K562 (cell line): Measurements from ENCODE around the gene CIAO1. TPM values are rescaled to one million over a fixed set of nuclear protein-coding genes. Genes with fewer than 3 reads are reported as not detected.
A peak's percentile ranks its signal among the peaks of the same experiment; 100 is the strongest.

Source experiments
- ATAC-seq: fragments of 200-7000 bp; cut with Tn5 transposase; 3 replicates; pipeline ENCODE4 v1.9.1; 2020; ENCODE audit warnings: moderate library complexity
- BruUV-seq: library from RNA; stranded (reverse); fragments of 400-500 nt; replicated peaks from 2 replicates; lab custom pipeline; 2021; lab: Mats Ljungman, UMichigan
- CTCF ChIA-PET: fragments of 300-600 bp; formaldehyde crosslinking; extraction: SDS; loops from one replicate; lab custom pipeline; 2021; ENCODE audit warnings: low intra/inter-chr PET ratio; lab: Yijun Ruan, JAX
- POLR2A ChIA-PET: fragments of 300-600, 350-650 bp; sonication (Branson Sonifier 250); formaldehyde crosslinking; extraction: SDS; loops from one replicate; lab custom pipeline; 2021; ENCODE audit warnings: antibody characterized with exemption, inconsistent platforms; lab: Yijun Ruan, JAX
- DNase-seq, 4 experiments: peaks; one replicate each; pipeline versions ENCODE4 v3.0.0 to v3.0.0-alpha.2; 2011 to 2018; ENCODE audit warnings: low spot score in 3 of 4, mixed read lengths in 3 of 4; ENCODE audit errors: extremely low read depth in 1 of 4
- FAIRE-seq: peaks from 2 replicates; lab custom pipeline; 2011; peaks lifted over from hg19 to GRCh38; lab: Jason Lieb, UNC
- H2AFZ ChIP-seq: 2 replicates; pipeline ENCODE4 v1.6.0; 2011; ENCODE audit warnings: low read depth, low read length, control low read depth, inconsistent platforms
- H3K27ac ChIP-seq: fragments of 200-600 bp; 3 replicates; pipeline ENCODE4 v1.8.0; 2011; ENCODE audit warnings: low read depth, mild to moderate bottlenecking, control low read depth, inconsistent platforms, low read length, moderate library complexity, mixed read lengths; ENCODE audit errors: extremely low read depth
- H3K27me3 ChIP-seq, 2 experiments: fragments of 300-600 bp in 1 of 2; 2 replicates in 1 of 2; 3 replicates in 1 of 2; pipeline versions ENCODE4 v1.6.0 to v1.8.0; 2011; ENCODE audit warnings: inconsistent platforms in 2 of 2, low read length in 2 of 2, mild to moderate bottlenecking in 1 of 2, mixed read lengths in 1 of 2, moderate library complexity in 1 of 2; ENCODE audit not compliant: control insufficient read depth in 2 of 2, insufficient read depth in 2 of 2
- H3K36me3 ChIP-seq: fragments of 300-600 bp; 3 replicates; pipeline ENCODE4 v1.8.0; 2011; ENCODE audit warnings: mild to moderate bottlenecking, low read length, inconsistent platforms; ENCODE audit not compliant: control insufficient read depth, insufficient read depth
- H3K4me1 ChIP-seq, 2 experiments: fragments of 200-600 bp in 1 of 2; replicated peaks in 1 of 2; 2 replicates in 1 of 2; 3 replicates in 1 of 2; pipeline versions ENCODE4 v1.5.1 to v1.8.0; 2011; ENCODE audit warnings: inconsistent platforms in 2 of 2, low read length in 2 of 2, mild to moderate bottlenecking in 1 of 2, mixed read lengths in 1 of 2, moderate library complexity in 1 of 2; ENCODE audit not compliant: control insufficient read depth in 2 of 2, insufficient read depth in 2 of 2
- H3K4me2 ChIP-seq: 2 replicates; pipeline ENCODE4 v1.6.1; 2011; ENCODE audit warnings: low read length, control low read depth, inconsistent platforms, mixed read lengths; ENCODE audit not compliant: insufficient read depth
- H3K4me3 ChIP-seq: fragments of 200-600 bp; sonication (generic), shearing (Covaris generic); 2 replicates; pipeline ENCODE4 v1.5.1; 2016; ENCODE audit warnings: control low read depth, inconsistent platforms
- H3K79me2 ChIP-seq: fragments of 200-600 bp; 3 replicates; pipeline ENCODE4 v1.8.0; 2011; ENCODE audit warnings: low read length, inconsistent platforms; ENCODE audit not compliant: control insufficient read depth, insufficient read depth
- H3K9ac ChIP-seq, 2 experiments: 2 replicates each; pipeline versions ENCODE4 v1.6.0 to v1.6.1; 2011; ENCODE audit warnings: low read depth in 2 of 2, low read length in 2 of 2, control low read depth in 1 of 2, inconsistent platforms in 1 of 2, mild to moderate bottlenecking in 1 of 2, mixed read lengths in 1 of 2; ENCODE audit not compliant: insufficient read depth in 1 of 2
- H3K9me1 ChIP-seq: one replicate; pipeline ENCODE4 v1.6.0; 2011; ENCODE audit warnings: inconsistent platforms, mild to moderate bottlenecking, low read length, moderate library complexity; ENCODE audit not compliant: control insufficient read depth, insufficient read depth
- H3K9me3 ChIP-seq: replicated peaks from 2 replicates; pipeline ENCODE4 v1.5.1; 2011; ENCODE audit warnings: low read depth, low read length, inconsistent platforms; ENCODE audit not compliant: control insufficient read depth, insufficient read depth
- H4K20me1 ChIP-seq: replicated peaks from 2 replicates; pipeline ENCODE4 v1.6.1; 2011; ENCODE audit warnings: low read length, inconsistent platforms, mixed read lengths; ENCODE audit not compliant: control insufficient read depth, insufficient read depth
- FOXA3 ChIP-seq, 2 experiments: fragments of 450-650 bp in 1 of 2; sonication (generic) in 1 of 2; formaldehyde crosslinking; IDR thresholded peaks in 1 of 2; conservative IDR thresholded peaks in 1 of 2; 2 replicates each; pipeline versions ENCODE4 v1.4.0 to v1.8.0; 2020 to 2022; ENCODE audit warnings: mild to moderate bottlenecking in 2 of 2, missing genetic modification reagents in 1 of 2
- MXD1 ChIP-seq: fragments of 250-450 bp; sonication (Bioruptor Pico); IDR thresholded peaks from 2 replicates; pipeline ENCODE4 v1.8.0; 2021; ENCODE audit warnings: borderline replicate concordance, mild to moderate bottlenecking, moderate library complexity; ENCODE audit not compliant: poor library complexity, severe bottlenecking
- MXI1 ChIP-seq: IDR thresholded peaks from 2 replicates; pipeline ENCODE4 v1.6.1; 2011; ENCODE audit warnings: low read depth, mild to moderate bottlenecking, improper control_type of control experiment, low read length
- SPI1 ChIP-seq: IDR thresholded peaks from 2 replicates; pipeline ENCODE4 v1.6.1; 2011; ENCODE audit warnings: low read depth, low read length, control low read depth, borderline replicate concordance
- ZNF212 ChIP-seq: fragments of 450-650 bp; formaldehyde crosslinking; IDR thresholded peaks from 2 replicates; pipeline ENCODE4 v1.4.0; 2020; ENCODE audit warnings: mild to moderate bottlenecking
- ZNF639 ChIP-seq, 2 experiments: fragments of 200-800 bp in 1 of 2; sonication (Bioruptor generic) in 1 of 2; sonication (generic) in 1 of 2; formaldehyde crosslinking in 1 of 2; IDR thresholded peaks in 1 of 2; conservative IDR thresholded peaks in 1 of 2; 2 replicates each; pipeline versions ENCODE4 v1.5.0 to v1.6.1; 2016 to 2020; ENCODE audit warnings: missing compliant biosample characterization in 1 of 2, missing genetic modification characterization in 1 of 2, missing genetic modification reagents in 1 of 2
- ZNF766 ChIP-seq: fragments of 200-800 bp; sonication (Bioruptor generic); conservative IDR thresholded peaks from 2 replicates; pipeline ENCODE4 v1.6.1; 2016; ENCODE audit warnings: missing genetic modification characterization, missing compliant biosample characterization
- WGBS: fragments of 100-300 bp; shearing (Covaris generic); methylation state at CpG from one replicate; pipeline ENCODE4 v1.1.6; 2016; ENCODE audit warnings: low coverage, mixed read lengths; ENCODE audit not compliant: insufficient coverage; ENCODE audit errors: missing lambda C conversion rate; 5-methylcytosine and 5-hydroxymethylcytosine counted together
- in situ Hi-C: fragments of 300-500 bp; cut with MboI; formaldehyde crosslinking; loops from 4 replicates; pipeline ENCODE4 v1.15.0; 2018; ENCODE audit warnings: inconsistent platforms, mixed read lengths
- intact Hi-C: fragments of 100-400 bp; cut with micrococcal nuclease; formaldehyde crosslinking; loops from 2 replicates; pipeline ENCODE4 v1.14.2; 2022
- polyA plus RNA-seq, 8 experiments: library from polyadenylated mRNA; depleted of rRNA in 4 of 8; stranded (reverse) in 5 of 8; unstranded in 3 of 8; fragments of >200 nt; fragmentation: Nextera tagmentation in 2 of 8; fragmentation: Illumina TruSeq in 1 of 8; extraction: Ambion mirVana in 2 of 8; extraction: Trizol in 1 of 8; gene quantifications; 2 replicates each; pipeline versions ENCODE4 v1.2.1 to v1.2.3, GENCODE V29; 2011 to 2014; ENCODE audit warnings: inconsistent platforms in 1 of 8, missing spikeins in 1 of 8
- total RNA-seq, 7 experiments: library from RNA; depleted of rRNA in 6 of 7; stranded (reverse); fragments of >200 nt in 6 of 7; fragmentation: Illumina TruSeq in 2 of 7; extraction: Trizol in 2 of 7; gene quantifications; 2 replicates each; pipeline versions ENCODE4 v1.2.1 to v1.2.3, GENCODE V29; 2011 to 2021; ENCODE audit warnings: low replicate concordance in 1 of 7

The CIAO1 gene
- total and polyA plus RNA-seq, 9 of the 15 experiments (the other 6 are each of a cell fraction or from before 2014, with no cell fraction given) = 11.4 to 156 (median 92.8) TPM

GRCh38 chr2:96262306-96262705 lies 3.7 kb upstream of the CIAO1 start (continued):
- no peak for TF ChIP-seq MXD1 (CRISPR knock-in tag)
- TF ChIP-seq ZNF639 (CRISPR knock-in tag; conservative IDR thresholded peaks at IDR 0.05 in 1 of 2, IDR thresholded peaks at IDR 0.05 in 1 of 2) = no peak
- no peak for TF ChIP-seq FOXA3 (CRISPR knock-in tag; conservative IDR thresholded peaks at IDR 0.05 in 1 of 2, IDR thresholded peaks at IDR 0.05 in 1 of 2)
- TF ChIP-seq ZNF212 (CRISPR knock-in tag) = no peak
- TF ChIP-seq MXI1 = no peak

- ATAC-seq (no peak), DNase-seq (no peak), FAIRE-seq (no peak)
- intact Hi-C loops (loop anchor here (10.0 kb wide), 1 partner anchor 241 kb away; the partner anchor contains the start of gene NEURL3), in situ Hi-C loops (no loop called here)
- Histone ChIP-seq H3K27me3 (no peaks in the 10 kb centered on the region), H3K4me1 (peaks cover 36 to 37% of the 10 kb centered on the region in 2 experiments), H3K9ac (peak overlapping the region; percentile 66 to 86; a peak in 3 of 4 replicates), H3K9me1 (peaks cover 4% of the 10 kb centered on the region), H3K9me3 (no peaks in the 10 kb centered on the region), H3K36me3 (peaks cover 54% of the 10 kb centered on the region), H3K4me2 (peak overlapping the region; percentile 88), H3K79me2 (peaks cover 63% of the 10 kb centered on the region), H3K4me3 (peak overlapping the region; percentile 84; the same call in 1 of the 2 replicates), H2AFZ (no peak overlapping the region), H4K20me1 (0 out of 2 replicates have a peak, but pooled peaks cover 16% of the 10 kb centered on the region), H3K27ac (no peak overlapping the region)
- WGBS = 56% methylated on average over 4 of the region's 4 CpGs
- TF ChIP-seq ZNF766 (CRISPR knock-in tag) (no peak), SPI1 (peak; percentile 34; the same call in 1 of the 2 replicates)
- ChIA-PET CTCF (no interaction called here), POLR2A (interaction anchor here (1.1 to 1.3 kb wide), 2 partner anchors 34 to 72 kb away, joined by 3 to 5 read pairs; no protein-coding TSS in a partner anchor)
- no TSS peak for BruUV-seq
Measured at GRCh38 chr2:96264086-96264485, 1.9 kb upstream of the CIAO1 start.
